ENCODE results near the gene EMP3. TPM values are rescaled to one million over a fixed set of nuclear protein-coding genes. Genes with fewer than 3 reads are reported as not detected.

Gene EMP3
- total and polyA plus RNA-seq, 2 of the 13 experiments (the other 11 are each of a cell fraction or from before 2014, with no cell fraction given) = 2.2 to 7.8 TPM

DNA sequence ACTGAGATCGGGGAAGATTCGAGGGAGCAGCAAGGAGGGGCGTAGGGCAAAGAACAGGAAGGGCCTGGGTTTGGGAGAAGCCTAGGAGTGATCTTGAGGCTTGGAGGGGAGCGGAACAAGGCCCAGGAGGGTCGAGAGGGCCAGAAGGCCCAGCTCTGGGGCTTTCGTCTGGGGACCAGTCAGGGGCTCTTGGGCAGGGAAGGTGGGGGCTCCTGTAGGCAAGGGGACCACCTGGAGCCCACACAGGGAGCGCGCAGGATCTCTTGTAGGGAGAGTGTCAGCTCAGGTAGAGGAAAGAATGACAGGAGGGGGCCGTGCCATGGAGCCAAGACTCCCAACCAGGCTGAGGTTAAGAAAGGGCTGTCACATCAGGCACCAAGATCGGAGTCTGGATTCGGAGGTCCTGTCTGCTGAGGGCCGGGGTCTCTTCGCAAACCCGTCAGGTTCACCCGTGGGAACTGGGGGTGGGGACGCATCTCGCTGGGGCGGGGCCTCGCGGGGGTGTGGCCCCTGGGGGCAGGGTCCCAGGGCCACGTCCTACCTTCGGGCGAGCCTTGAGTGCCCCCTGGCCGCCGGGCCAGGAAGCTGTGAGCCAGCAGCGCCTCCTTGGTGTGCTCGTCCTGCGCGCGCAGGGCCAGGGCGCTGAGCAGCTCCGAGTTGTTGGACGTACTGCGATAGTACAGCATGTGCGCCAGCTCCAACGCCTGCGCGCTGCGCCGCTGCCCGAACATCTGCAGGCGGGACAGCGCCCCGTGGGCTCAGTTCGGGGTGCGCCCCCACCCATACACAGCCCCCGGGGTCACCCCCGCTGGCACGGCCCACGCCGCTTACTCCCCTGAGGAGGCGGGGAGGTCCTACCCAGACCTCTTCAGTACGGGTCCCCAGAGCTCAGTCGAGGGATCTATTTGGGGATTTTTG lies 8.4 kb downstream of the EMP3 start (continued):
- TF ChIP-seq, protein P1, sequence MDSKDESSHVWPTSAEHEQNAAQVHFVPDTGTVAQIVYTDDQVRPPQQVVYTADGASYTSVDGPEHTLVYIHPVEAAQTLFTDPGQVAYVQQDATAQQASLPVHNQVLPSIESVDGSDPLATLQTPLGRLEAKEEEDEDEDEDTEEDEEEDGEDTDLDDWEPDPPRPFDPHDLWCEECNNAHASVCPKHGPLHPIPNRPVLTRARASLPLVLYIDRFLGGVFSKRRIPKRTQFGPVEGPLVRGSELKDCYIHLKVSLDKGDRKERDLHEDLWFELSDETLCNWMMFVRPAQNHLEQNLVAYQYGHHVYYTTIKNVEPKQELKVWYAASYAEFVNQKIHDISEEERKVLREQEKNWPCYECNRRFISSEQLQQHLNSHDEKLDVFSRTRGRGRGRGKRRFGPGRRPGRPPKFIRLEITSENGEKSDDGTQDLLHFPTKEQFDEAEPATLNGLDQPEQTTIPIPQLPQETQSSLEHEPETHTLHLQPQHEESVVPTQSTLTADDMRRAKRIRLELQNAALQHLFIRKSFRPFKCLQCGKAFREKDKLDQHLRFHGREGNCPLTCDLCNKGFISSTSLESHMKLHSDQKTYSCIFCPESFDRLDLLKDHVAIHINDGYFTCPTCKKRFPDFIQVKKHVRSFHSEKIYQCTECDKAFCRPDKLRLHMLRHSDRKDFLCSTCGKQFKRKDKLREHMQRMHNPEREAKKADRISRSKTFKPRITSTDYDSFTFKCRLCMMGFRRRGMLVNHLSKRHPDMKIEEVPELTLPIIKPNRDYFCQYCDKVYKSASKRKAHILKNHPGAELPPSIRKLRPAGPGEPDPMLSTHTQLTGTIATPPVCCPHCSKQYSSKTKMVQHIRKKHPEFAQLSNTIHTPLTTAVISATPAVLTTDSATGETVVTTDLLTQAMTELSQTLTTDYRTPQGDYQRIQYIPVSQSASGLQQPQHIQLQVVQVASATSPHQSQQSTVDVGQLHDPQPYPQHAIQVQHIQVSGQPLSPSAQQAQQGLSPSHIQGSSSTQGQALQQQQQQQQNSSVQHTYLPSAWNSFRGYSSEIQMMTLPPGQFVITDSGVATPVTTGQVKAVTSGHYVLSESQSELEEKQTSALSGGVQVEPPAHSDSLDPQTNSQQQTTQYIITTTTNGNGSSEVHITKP (CRISPR knock-in tag; IDR thresholded peaks at IDR 0.05; ENCODE audit: low read depth) = no peak
- TF ChIP-seq HNRNPL (IDR thresholded peaks at IDR 0.05; ENCODE audit: low read depth, low read length) (0 out of 2 replicates have a peak, but pooled peaks have one; percentile 1), HES4 (CRISPR knock-in tag; IDR thresholded peaks at IDR 0.05; ENCODE audit: borderline replicate concordance) (no peak), ZNF670 (CRISPR knock-in tag; IDR thresholded peaks at IDR 0.05; ENCODE audit: borderline replicate concordance) (no peak), ZNF558 (CRISPR knock-in tag; IDR thresholded peaks at IDR 0.05; ENCODE audit: borderline replicate concordance) (no peak), SALL1 (CRISPR knock-in tag; IDR thresholded peaks at IDR 0.05) (no peak), IKZF1 (IDR thresholded peaks at IDR 0.05) (no peak), ZFP62 (CRISPR knock-in tag; IDR thresholded peaks at IDR 0.05) (no peak), HDAC6 (IDR thresholded peaks at IDR 0.05; ENCODE audit: low read depth, low read length) (no peak), U2AF2 (IDR thresholded peaks at IDR 0.05; ENCODE audit: low read depth, low read length) (no peak), ZNF138 (CRISPR knock-in tag; IDR thresholded peaks at IDR 0.05; ENCODE audit: low read depth) (no peak), MAZ (IDR thresholded peaks at IDR 0.05; ENCODE audit: borderline replicate concordance, low read depth, low read length) (no peak), MAZ (CRISPR knock-in tag; IDR thresholded peaks at IDR 0.05; ENCODE audit: low read depth) (no peak), ZNF225 (CRISPR knock-in tag; IDR thresholded peaks at IDR 0.05) (peak; percentile 42; the same call in 1 of the 2 replicates), PLRG1 (conservative IDR thresholded peaks at IDR 0.05) (no peak), MATR3 (CRISPR knock-in tag; IDR thresholded peaks at IDR 0.05) (no peak)
- TF ChIP-seq, protein P2, sequence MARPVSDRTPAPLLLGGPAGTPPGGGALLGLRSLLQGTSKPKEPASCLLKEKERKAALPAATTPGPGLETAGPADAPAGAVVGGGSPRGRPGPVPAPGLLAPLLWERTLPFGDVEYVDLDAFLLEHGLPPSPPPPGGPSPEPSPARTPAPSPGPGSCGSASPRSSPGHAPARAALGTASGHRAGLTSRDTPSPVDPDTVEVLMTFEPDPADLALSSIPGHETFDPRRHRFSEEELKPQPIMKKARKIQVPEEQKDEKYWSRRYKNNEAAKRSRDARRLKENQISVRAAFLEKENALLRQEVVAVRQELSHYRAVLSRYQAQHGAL (CRISPR knock-in tag; IDR thresholded peaks at IDR 0.05; ENCODE audit: not compliant biosample characterization) = no peak
- TF ChIP-seq, protein P3, sequence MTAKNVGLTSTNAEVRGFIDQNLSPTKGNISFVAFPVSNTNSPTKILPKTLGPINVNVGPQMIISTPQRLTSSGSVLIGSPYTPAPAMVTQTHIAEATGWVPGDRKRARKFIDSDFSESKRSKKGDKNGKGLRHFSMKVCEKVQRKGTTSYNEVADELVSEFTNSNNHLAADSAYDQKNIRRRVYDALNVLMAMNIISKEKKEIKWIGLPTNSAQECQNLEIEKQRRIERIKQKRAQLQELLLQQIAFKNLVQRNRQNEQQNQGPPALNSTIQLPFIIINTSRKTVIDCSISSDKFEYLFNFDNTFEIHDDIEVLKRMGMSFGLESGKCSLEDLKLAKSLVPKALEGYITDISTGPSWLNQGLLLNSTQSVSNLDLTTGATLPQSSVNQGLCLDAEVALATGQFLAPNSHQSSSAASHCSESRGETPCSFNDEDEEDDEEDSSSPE (CRISPR knock-in tag; IDR thresholded peaks at IDR 0.05) = no peak
- TF ChIP-seq, protein P4, sequence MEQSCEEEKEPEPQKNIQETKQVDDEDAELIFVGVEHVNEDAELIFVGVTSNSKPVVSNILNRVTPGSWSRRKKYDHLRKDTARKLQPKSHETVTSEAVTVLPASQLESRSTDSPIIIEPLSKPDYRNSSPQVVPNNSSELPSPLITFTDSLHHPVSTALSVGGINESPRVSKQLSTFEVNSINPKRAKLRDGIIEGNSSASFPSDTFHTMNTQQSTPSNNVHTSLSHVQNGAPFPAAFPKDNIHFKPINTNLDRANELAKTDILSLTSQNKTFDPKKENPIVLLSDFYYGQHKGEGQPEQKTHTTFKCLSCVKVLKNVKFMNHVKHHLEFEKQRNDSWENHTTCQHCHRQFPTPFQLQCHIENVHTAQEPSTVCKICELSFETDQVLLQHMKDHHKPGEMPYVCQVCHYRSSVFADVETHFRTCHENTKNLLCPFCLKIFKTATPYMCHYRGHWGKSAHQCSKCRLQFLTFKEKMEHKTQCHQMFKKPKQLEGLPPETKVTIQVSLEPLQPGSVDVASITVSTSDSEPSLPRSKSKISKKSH (CRISPR knock-in tag; IDR thresholded peaks at IDR 0.05; ENCODE audit: borderline replicate concordance) = no peak; the same call in 1 of the 2 replicates
- TF ChIP-seq, protein P5, sequence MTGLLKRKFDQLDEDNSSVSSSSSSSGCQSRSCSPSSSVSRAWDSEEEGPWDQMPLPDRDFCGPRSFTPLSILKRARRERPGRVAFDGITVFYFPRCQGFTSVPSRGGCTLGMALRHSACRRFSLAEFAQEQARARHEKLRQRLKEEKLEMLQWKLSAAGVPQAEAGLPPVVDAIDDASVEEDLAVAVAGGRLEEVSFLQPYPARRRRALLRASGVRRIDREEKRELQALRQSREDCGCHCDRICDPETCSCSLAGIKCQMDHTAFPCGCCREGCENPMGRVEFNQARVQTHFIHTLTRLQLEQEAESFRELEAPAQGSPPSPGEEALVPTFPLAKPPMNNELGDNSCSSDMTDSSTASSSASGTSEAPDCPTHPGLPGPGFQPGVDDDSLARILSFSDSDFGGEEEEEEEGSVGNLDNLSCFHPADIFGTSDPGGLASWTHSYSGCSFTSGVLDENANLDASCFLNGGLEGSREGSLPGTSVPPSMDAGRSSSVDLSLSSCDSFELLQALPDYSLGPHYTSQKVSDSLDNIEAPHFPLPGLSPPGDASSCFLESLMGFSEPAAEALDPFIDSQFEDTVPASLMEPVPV (CRISPR knock-in tag; IDR thresholded peaks at IDR 0.05) = no peak
